ENCODE data around the gene LIMCH1.

DNA sequence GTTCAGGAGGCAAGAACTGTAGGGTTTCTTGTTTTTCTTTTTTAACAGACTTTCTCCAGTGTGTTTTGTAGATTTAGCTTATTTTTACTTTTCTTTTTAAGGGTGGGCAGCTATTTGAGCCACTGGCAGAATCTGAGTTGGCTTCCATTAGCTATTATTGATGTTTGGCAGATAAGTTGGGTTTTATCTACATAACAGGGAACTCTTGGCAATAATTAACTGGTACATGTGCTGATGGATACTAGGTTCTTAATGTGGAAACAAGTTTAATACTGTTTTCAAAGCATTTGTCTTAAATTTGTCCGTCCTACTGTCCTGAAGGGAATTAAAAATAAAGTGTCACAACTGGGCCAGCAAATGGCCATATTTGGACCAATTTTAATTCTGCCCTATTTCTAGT lies 130.1 kb downstream of the LIMCH1 start:
- TF ChIP-seq GATA2 (IDR thresholded peaks at IDR 0.05; ENCODE audit: low read depth, low read length) (no peak), GATA3 (IDR thresholded peaks at IDR 0.05; ENCODE audit: low read depth, low read length) (no peak)

Data from SH-SY5Y (cell line).